Activated naive CD8-positive, alpha-beta T cell treated with anti-CD3 and anti-CD28 coated beads, Interleukin-2, amount 50 U/mL, for 24 hours (primary cell): ENCODE data around the gene AATF.

Experiments
- ATAC-seq: fragments of 150-1000 bp; cut with Tn5 transposase; one replicate; pipeline ENCODE4 v1.10.0; 2021
- DNase-seq: peaks from one replicate; pipeline ENCODE4 v3.0.0; 2021
- H3K27ac Mint-ChIP-seq: one replicate; pipeline ENCODE4 v1.8.0; 2021; ENCODE audit warnings: mild to moderate bottlenecking, mixed read lengths
- H3K27me3 Mint-ChIP-seq: one replicate; pipeline ENCODE4 v1.8.0; 2021; ENCODE audit warnings: mixed read lengths
- H3K36me3 Mint-ChIP-seq: one replicate; pipeline ENCODE4 v1.8.0; 2021; ENCODE audit warnings: low read depth, mixed read lengths
- H3K4me1 Mint-ChIP-seq: one replicate; pipeline ENCODE4 v1.8.0; 2021; ENCODE audit warnings: mixed read lengths
- H3K4me3 Mint-ChIP-seq: one replicate; pipeline ENCODE4 v1.8.0; 2021; ENCODE audit warnings: mild to moderate bottlenecking, moderate library complexity, mixed read lengths
- H3K9me3 Mint-ChIP-seq: one replicate; pipeline ENCODE4 v1.8.0; 2021; ENCODE audit warnings: mixed read lengths

Gene AATF

GRCh38 chr17:37051381-37051780 lies 102.6 kb downstream of the AATF start:
- no peaks in the 10 kb centered on the region for H3K27me3 Mint-ChIP-seq
- ATAC-seq (no peak), DNase-seq (no peak)
- H3K36me3 Mint-ChIP-seq = peaks cover 25% of the 10 kb centered on the region
- H3K4me1 Mint-ChIP-seq = peaks cover 7% of the 10 kb centered on the region
- H3K4me3 Mint-ChIP-seq = no peak overlapping the region
- no peaks in the 10 kb centered on the region for H3K9me3 Mint-ChIP-seq
- no peak overlapping the region for H3K27ac Mint-ChIP-seq

DNA sequence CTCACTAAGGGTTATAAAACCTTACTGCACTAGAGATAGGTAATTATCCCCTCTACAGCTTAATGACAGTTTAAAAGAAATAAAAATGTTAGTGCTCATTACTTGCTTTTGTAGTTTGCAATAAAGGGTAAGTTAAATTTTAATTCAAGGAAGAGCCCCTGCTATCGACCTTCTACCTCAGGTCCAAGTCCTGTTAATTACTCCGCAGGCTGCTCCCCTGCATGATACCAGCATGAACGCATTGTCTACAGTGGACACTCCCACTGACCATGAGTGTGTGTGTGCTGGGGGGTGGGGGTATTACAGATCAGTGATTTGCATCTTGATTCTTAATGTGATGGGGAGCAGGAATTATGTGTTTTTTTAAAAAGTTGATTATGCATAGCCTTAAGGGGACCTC lies 103.1 kb downstream of the AATF start:
- H3K27ac Mint-ChIP-seq = no peak overlapping the region
- DNase-seq = no peak
- H3K36me3 Mint-ChIP-seq = peaks cover 29% of the 10 kb centered on the region
- no peaks in the 10 kb centered on the region for H3K9me3 Mint-ChIP-seq
- ATAC-seq = no peak
- H3K27me3 Mint-ChIP-seq = no peaks in the 10 kb centered on the region
- no peak overlapping the region for H3K4me3 Mint-ChIP-seq
- peaks cover 7% of the 10 kb centered on the region for H3K4me1 Mint-ChIP-seq

DNA sequence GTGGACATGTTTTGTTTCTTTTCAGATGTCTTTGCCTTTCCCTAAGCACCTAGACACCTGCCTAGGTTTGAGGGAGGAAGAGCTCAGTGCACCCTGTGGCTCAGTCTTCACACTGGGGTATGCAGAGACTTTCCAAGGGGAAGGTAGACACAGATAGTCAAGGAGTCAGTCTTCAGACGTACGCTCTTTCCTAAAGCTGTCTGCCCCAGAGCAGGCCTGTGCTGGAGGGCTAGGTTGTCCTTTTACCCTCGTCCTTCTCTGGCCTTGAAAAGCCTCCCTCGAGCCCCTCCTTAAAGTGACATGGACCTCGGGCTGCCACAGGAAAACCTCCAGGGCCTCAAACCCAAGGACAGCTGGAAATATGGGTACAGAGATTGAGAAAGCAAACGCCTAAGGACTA lies 103.7 kb downstream of the AATF start:
- DNase-seq = no peak
- Mint-ChIP-seq H3K27me3 (no peaks in the 10 kb centered on the region), H3K27ac (no peak overlapping the region), H3K4me1 (peaks cover 6% of the 10 kb centered on the region), H3K36me3 (peaks cover 32% of the 10 kb centered on the region), H3K4me3 (no peak overlapping the region), H3K9me3 (no peaks in the 10 kb centered on the region)
- no peak for ATAC-seq

- no peak for ATAC-seq
- no peaks in the 10 kb centered on the region for H3K4me1 Mint-ChIP-seq
- DNase-seq = no peak
- H3K36me3 Mint-ChIP-seq = peaks cover 29% of the 10 kb centered on the region
- H3K4me3 Mint-ChIP-seq = no peak overlapping the region
- H3K27me3 Mint-ChIP-seq = no peaks in the 10 kb centered on the region
- H3K9me3 Mint-ChIP-seq = no peaks in the 10 kb centered on the region
- H3K27ac Mint-ChIP-seq = no peak overlapping the region
Measured at GRCh38 chr17:37054894-37055293, 106.1 kb downstream of the AATF start.

DNA sequence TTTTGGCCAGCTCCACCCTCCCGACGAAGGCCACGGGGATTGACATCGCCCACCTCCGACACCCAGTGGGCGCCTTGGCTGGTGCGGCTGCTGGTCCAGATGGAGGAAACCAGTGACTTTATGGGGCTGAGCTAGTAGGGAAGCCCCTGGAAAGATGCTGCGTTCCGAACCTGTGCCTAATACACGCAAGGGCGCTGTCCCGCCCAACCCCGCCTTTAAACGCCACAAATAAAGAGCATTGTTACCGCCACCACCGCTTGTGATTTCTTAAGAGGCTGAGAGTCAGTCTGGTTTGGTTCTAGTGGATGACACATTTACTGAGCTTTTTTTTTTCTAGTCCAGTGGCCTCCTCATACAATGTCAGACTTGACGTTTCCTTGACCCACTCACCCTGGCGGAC lies 107.9 kb downstream of the AATF start:
- H3K4me1 Mint-ChIP-seq = no peaks in the 10 kb centered on the region
- no peak overlapping the region for H3K27ac Mint-ChIP-seq
- peaks cover 25% of the 10 kb centered on the region for H3K36me3 Mint-ChIP-seq
- no peaks in the 10 kb centered on the region for H3K9me3 Mint-ChIP-seq
- H3K4me3 Mint-ChIP-seq = no peak overlapping the region
- ATAC-seq = no peak
- no peaks in the 10 kb centered on the region for H3K27me3 Mint-ChIP-seq
- DNase-seq = no peak

DNA sequence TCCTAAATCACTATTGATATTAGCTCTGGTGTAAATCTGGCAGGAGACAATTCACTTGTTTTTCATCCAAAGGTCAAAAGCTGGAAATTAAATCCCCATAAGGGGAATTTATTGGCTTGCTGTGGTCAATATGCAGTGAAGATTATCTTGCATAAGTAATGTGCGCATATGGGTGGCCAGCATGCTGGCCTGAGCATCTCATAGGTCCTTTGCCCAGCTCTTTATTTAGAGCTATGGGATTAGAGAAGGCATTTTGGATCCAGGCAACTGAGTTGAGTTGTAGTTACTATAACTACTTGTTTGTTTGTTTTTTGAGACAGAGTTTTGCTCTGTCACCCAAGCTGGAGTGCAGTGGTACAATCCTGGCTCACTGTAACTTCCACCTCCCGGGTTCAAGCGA lies 110.7 kb downstream of the AATF start:
- H3K4me1 Mint-ChIP-seq = no peaks in the 10 kb centered on the region
- H3K9me3 Mint-ChIP-seq = no peaks in the 10 kb centered on the region
- peaks cover 20% of the 10 kb centered on the region for H3K36me3 Mint-ChIP-seq
- DNase-seq (no peak), ATAC-seq (no peak)
- no peak overlapping the region for H3K27ac Mint-ChIP-seq
- H3K27me3 Mint-ChIP-seq = no peaks in the 10 kb centered on the region
- H3K4me3 Mint-ChIP-seq = no peak overlapping the region

- DNase-seq = no peak
- H3K27me3 Mint-ChIP-seq = no peaks in the 10 kb centered on the region
Measured at GRCh38 chr17:37060094-37060493, 111.3 kb downstream of the AATF start.

DNA sequence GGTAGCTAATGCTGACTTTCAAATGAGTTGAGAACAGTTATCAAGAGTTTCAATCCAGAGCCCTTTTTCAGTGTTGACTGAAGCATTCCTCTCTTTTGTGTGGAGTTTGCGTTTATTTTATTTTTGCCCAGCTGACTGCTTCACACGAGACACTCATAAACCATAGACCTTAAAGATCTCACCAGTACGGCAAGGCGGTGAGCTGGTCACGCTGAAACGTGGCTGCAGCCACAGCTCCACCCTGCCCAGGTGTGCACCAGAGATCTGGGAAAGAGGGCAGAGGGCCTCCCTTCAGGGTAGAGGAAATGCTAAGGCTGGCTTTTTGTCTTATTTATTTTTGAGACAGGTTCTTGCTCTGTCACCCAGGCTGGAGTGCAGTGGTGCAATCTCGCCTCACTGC lies 112.2 kb downstream of the AATF start:
- Mint-ChIP-seq H3K9me3 (no peaks in the 10 kb centered on the region), H3K27ac (no peak overlapping the region), H3K36me3 (peaks cover 15% of the 10 kb centered on the region), H3K4me3 (no peak overlapping the region), H3K4me1 (no peaks in the 10 kb centered on the region), H3K27me3 (no peaks in the 10 kb centered on the region)
- DNase-seq = no peak
- ATAC-seq = no peak

More at GRCh38 chr17:37060094-37060493, 111.3 kb downstream of the AATF start:
- peaks cover 15% of the 10 kb centered on the region for H3K36me3 Mint-ChIP-seq
- H3K4me3 Mint-ChIP-seq = no peak overlapping the region
- no peaks in the 10 kb centered on the region for H3K4me1 Mint-ChIP-seq
- no peak overlapping the region for H3K27ac Mint-ChIP-seq
- no peak for ATAC-seq
- no peaks in the 10 kb centered on the region for H3K9me3 Mint-ChIP-seq

GRCh38 chr17:37062021-37062420 lies 113.3 kb downstream of the AATF start:
- H3K9me3 Mint-ChIP-seq = no peaks in the 10 kb centered on the region
- H3K27me3 Mint-ChIP-seq = no peaks in the 10 kb centered on the region
- peaks cover 5% of the 10 kb centered on the region for H3K36me3 Mint-ChIP-seq
- no peaks in the 10 kb centered on the region for H3K4me1 Mint-ChIP-seq
- ATAC-seq (no peak), DNase-seq (no peak)
- H3K4me3 Mint-ChIP-seq = no peak overlapping the region
- no peak overlapping the region for H3K27ac Mint-ChIP-seq

DNA sequence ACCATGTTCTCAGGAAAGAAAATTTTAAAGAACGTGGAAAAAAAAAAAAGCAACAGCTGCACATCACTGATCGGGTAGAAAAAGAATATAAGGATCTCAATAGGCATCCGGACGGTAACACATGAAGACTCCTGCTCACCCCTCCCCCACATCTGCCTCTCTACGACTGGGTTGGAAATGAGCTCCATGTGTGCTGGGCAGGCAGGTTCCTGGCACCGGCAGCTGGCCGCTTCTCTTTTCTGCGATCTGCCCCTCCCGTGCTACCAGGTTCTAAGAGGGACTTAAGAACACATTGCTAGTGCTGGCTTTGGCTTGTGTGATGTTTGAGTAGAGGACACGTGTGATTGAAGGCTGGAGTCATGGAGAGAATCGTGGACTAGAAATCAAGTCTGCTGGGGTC lies 115.5 kb downstream of the AATF start:
- Mint-ChIP-seq H3K27ac (no peak overlapping the region), H3K27me3 (no peaks in the 10 kb centered on the region), H3K4me1 (no peaks in the 10 kb centered on the region), H3K36me3 (no peaks in the 10 kb centered on the region), H3K9me3 (no peaks in the 10 kb centered on the region), H3K4me3 (no peak overlapping the region)
- DNase-seq (no peak), ATAC-seq (no peak)

GRCh38 chr17:37064956-37065355 lies 116.2 kb downstream of the AATF start:
- ATAC-seq (no peak), DNase-seq (no peak)
- Mint-ChIP-seq H3K36me3 (no peaks in the 10 kb centered on the region), H3K4me3 (no peak overlapping the region), H3K27ac (no peak overlapping the region), H3K27me3 (no peaks in the 10 kb centered on the region), H3K4me1 (no peaks in the 10 kb centered on the region), H3K9me3 (no peaks in the 10 kb centered on the region)

DNA sequence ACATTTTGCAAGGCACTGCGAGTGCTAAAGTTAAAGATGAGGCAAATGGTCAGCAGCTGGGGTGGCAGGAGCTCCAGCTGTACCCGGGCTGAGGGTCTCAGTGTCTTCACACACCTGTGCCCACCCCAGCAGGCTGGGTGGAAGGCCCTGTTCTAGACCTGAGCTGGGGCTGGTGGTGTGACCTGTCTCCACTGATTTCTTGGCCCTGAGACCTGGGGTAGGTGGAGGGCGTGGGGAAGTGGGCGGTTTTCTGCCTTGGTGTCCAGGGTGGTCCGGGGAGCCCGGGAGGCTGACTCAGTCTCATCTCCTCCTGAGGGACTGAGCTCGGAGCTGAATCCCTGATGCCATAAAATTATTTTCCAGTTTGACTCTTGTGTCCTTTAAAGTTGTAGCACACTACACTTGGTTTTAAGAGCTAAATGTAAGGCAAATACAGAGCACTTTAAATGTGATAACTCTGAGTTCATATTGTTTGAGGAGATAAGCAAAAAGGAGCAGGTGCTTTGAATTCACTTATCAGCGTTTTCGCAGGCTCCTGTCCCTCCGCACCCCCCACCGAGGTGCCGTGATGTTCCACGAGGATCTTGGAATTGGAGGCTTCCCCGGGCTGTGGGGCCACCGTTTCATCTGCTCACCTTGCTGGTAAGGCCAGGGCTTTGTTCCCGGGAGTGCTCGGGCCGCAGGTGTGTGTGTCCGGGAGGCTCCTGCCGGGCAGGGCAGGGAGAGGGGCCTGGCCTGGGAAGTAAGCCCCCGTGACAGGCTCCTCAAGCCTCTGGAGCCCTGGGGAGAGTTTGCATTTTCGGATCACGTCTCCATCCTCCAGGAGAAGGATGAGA lies 117.0 kb downstream of the AATF start:
- DNase-seq (no peak), ATAC-seq (no peak)
- H3K27me3 Mint-ChIP-seq = no peaks in the 10 kb centered on the region
- H3K36me3 Mint-ChIP-seq = no peaks in the 10 kb centered on the region
- H3K4me3 Mint-ChIP-seq = no peak overlapping the region
- H3K27ac Mint-ChIP-seq = no peak overlapping the region
- H3K9me3 Mint-ChIP-seq = no peaks in the 10 kb centered on the region
- no peaks in the 10 kb centered on the region for H3K4me1 Mint-ChIP-seq

GRCh38 chr17:37066322-37067255 lies 117.8 kb downstream of the AATF start:
- no peak for ATAC-seq
- Mint-ChIP-seq H3K36me3 (no peaks in the 10 kb centered on the region), H3K27ac (no peak overlapping the region), H3K27me3 (no peaks in the 10 kb centered on the region), H3K9me3 (no peaks in the 10 kb centered on the region), H3K4me3 (no peak overlapping the region), H3K4me1 (no peaks in the 10 kb centered on the region)
- no peak for DNase-seq

DNA sequence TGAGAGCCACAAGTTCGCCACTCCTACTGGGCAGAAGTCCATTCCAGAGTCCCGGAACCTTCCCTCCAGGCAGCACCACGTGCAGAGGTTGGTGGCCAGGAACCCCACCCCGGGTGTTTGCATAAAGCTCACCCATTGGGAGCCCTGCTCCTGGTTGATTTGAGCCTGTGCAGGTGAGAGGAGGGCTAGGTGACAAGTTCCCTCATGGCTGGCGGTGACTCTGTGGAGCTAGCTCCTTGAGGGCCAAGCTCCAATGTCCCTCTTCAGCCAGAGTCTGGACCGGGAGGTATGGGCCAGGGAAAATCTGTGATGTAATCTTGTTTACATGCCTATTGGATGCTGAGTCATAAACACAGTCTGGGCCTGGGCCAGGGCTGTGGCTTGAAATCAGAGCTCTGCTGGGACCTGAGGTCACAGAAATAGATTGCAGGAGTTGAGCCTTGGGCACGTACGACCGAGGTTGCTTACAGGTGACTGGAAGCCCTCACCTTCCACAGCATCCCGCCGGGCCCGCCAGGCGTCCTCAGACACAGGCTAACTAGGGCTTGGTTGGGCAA lies 118.9 kb downstream of the AATF start:
- H3K4me1 Mint-ChIP-seq = no peaks in the 10 kb centered on the region
- H3K36me3 Mint-ChIP-seq = no peaks in the 10 kb centered on the region
- H3K9me3 Mint-ChIP-seq = no peaks in the 10 kb centered on the region
- ATAC-seq (no peak), DNase-seq (no peak)
- H3K4me3 Mint-ChIP-seq = no peak overlapping the region
- H3K27ac Mint-ChIP-seq = no peak overlapping the region
- H3K27me3 Mint-ChIP-seq = no peaks in the 10 kb centered on the region

DNA sequence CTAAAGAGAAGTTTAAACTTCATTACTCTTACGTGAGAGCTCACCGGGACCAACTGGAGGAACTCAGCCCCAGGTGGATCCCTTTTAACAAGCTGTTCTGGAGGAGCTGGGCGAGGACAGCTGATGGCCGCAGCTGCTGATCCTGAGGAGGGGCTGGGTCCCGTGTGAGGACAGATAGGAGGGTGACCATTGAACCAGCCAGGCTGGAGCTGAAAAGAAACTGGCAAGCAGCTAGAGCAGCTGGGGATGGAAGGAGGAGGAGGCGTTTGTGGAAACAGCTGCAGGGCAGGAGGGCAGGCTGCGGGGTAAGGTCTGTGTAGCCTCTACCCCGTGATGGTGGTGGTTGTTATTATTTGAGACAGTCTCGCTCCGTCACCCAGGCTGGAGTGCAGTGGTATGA lies 119.5 kb downstream of the AATF start:
- no peak overlapping the region for H3K27ac Mint-ChIP-seq
- no peaks in the 10 kb centered on the region for H3K27me3 Mint-ChIP-seq
- ATAC-seq = no peak
- H3K4me1 Mint-ChIP-seq = no peaks in the 10 kb centered on the region
- no peak for DNase-seq
- H3K9me3 Mint-ChIP-seq = no peaks in the 10 kb centered on the region
- no peaks in the 10 kb centered on the region for H3K36me3 Mint-ChIP-seq
- H3K4me3 Mint-ChIP-seq = no peak overlapping the region
